ENCODE results near the gene PRH1. TPM values are rescaled to one million over a fixed set of nuclear protein-coding genes. Genes with fewer than 3 reads are reported as not detected.

Gene PRH1
- total RNA-seq, 4 donors from 2014 or later: 13.1 to 84.0 (median 57.5) TPM

- no peaks in the 10 kb centered on the region for H3K9me3 ChIP-seq
- intact Hi-C loops (cut with DNase I; ENCODE audit: low total_unique reads): no loop called here
- H3K27ac ChIP-seq: no peak overlapping the region
- TF ChIP-seq POLR2A (IDR thresholded peaks at IDR 0.05) (no peak), CTCF (IDR thresholded peaks at IDR 0.05) (no peak)
- no peaks in the 10 kb centered on the region for H3K36me3 ChIP-seq
- H3K4me3 ChIP-seq: no peak overlapping the region
- DNase-seq: no peak
- no peaks in the 10 kb centered on the region for H3K27me3 ChIP-seq
- H3K4me1 ChIP-seq: no peaks in the 10 kb centered on the region
These were observed 12.8 kb upstream of the PRH1 start for GRCh38 chr12:10896854-10897253.

GRCh38 chr12:10891937-10892336 is 7.9 kb upstream of the PRH1 start:
- DNase-seq: no peak
- TF ChIP-seq POLR2A (IDR thresholded peaks at IDR 0.05) (no peak), CTCF (IDR thresholded peaks at IDR 0.05) (no peak)

DNA sequence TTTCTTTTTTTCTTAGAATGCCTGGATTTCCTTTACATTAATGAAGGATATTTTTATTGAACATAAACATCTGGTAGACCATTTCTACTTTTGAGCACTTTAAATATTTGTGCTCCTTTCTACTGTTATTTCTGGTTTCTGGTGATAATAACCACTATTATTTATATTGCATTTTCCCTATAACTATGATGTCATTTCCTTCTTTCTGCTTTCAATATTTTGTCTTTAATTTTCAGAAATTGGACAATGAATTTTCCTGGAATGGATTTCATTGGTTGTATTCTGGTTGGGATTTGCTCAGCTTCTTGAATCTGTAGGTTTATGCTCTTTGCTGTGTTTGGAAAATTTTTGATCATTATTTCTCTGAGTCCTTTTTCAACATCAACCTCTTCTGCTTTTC is 5.2 kb upstream of the PRH1 start:
- no peak overlapping the region for H3K4me3 ChIP-seq
- H3K36me3 ChIP-seq: no peaks in the 10 kb centered on the region
- H3K27ac ChIP-seq: no peak overlapping the region
- H3K4me1 ChIP-seq: no peaks in the 10 kb centered on the region
- TF ChIP-seq POLR2A (IDR thresholded peaks at IDR 0.05) (no peak), CTCF (IDR thresholded peaks at IDR 0.05) (no peak)
- no peak for DNase-seq
- intact Hi-C loops (cut with DNase I; ENCODE audit: low total_unique reads): no loop called here
- H3K9me3 ChIP-seq: no peaks in the 10 kb centered on the region
- no peaks in the 10 kb centered on the region for H3K27me3 ChIP-seq

More at GRCh38 chr12:10891937-10892336, 7.9 kb upstream of the PRH1 start:
- Histone ChIP-seq H3K4me3 (no peak overlapping the region), H3K4me1 (no peaks in the 10 kb centered on the region), H3K27ac (no peak overlapping the region), H3K9me3 (no peaks in the 10 kb centered on the region), H3K36me3 (no peaks in the 10 kb centered on the region), H3K27me3 (no peaks in the 10 kb centered on the region)
- intact Hi-C loops (cut with DNase I; ENCODE audit: low total_unique reads): no loop called here

- Histone ChIP-seq H3K27ac (no peak overlapping the region), H3K36me3 (no peaks in the 10 kb centered on the region), H3K4me3 (no peak overlapping the region), H3K4me1 (no peaks in the 10 kb centered on the region), H3K9me3 (no peaks in the 10 kb centered on the region), H3K27me3 (no peaks in the 10 kb centered on the region)
- intact Hi-C loops (cut with DNase I; ENCODE audit: low total_unique reads): no loop called here
- TF ChIP-seq POLR2A (IDR thresholded peaks at IDR 0.05): no peak
- no peak for DNase-seq
These were observed 10.7 kb downstream of the PRH1 start for GRCh38 chr12:10873378-10873777.

DNA sequence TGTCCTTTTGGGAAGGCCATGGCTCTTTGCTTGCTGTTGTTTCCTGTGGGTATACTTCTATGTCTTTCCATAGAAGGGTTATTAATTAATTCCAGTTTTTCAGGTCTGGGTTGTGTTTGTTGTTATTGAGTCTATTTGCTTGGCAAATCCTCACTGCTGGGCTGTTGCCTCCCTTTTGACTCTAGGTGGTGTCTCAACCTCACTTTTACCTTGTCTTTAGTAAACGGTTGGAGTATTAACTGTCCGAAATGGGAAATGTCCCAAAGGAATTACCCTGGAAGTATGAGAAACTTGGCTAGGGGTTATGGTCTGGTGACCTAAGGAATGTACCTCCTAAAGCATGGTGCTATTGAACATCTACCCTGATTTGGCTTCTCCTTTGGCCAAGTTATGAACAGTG is 16.7 kb downstream of the PRH1 start:
- Histone ChIP-seq H3K36me3 (no peaks in the 10 kb centered on the region), H3K4me3 (no peak overlapping the region), H3K27me3 (no peaks in the 10 kb centered on the region), H3K4me1 (no peaks in the 10 kb centered on the region), H3K9me3 (no peaks in the 10 kb centered on the region), H3K27ac (no peak overlapping the region)
- DNase-seq: no peak
- no peak for TF ChIP-seq POLR2A (IDR thresholded peaks at IDR 0.05)
- TF ChIP-seq CTCF (IDR thresholded peaks at IDR 0.05): no peak
- intact Hi-C loops (cut with DNase I; ENCODE audit: low total_unique reads): no loop called here

Measured in uterus (tissue), 4 donors.